IMR-90 (cell line): ENCODE measurements around the gene KCNK6. TPM values are rescaled to one million over a fixed set of nuclear protein-coding genes. Genes with fewer than 3 reads are reported as not detected.

Experiments
- ATAC-seq: fragments of 200-7000 bp; cut with Tn5 transposase; 2 replicates; pipeline ENCODE4 v1.9.1; 2020; ENCODE audit warnings: low read depth, mild to moderate bottlenecking, moderate library complexity
- BruUV-seq: library from RNA; stranded (reverse); fragments of 400-500 nt; replicated peaks from 2 replicates; lab custom pipeline; 2021; lab: Mats Ljungman, UMichigan
- CTCF ChIA-PET: fragments of 300-600 bp; formaldehyde crosslinking; extraction: SDS; loops from one replicate; lab custom pipeline; 2021; ENCODE audit warnings: antibody characterized with exemption; lab: Yijun Ruan, JAX
- POLR2A ChIA-PET: fragments of 300-600 bp; sonication (Branson Sonifier 250); formaldehyde crosslinking; loops from one replicate; lab custom pipeline; 2022; ENCODE audit warnings: antibody characterized with exemption; ENCODE audit not compliant: unreplicated experiment; lab: Charles Lee
- DNase-seq: peaks from one replicate; pipeline ENCODE4 v3.0.0; 2013
- H2AFZ ChIP-seq: replicated peaks from 2 replicates; pipeline ENCODE3; 2013; ENCODE audit warnings: low read length, mild to moderate bottlenecking; ENCODE audit not compliant: poor library complexity
- H2AK5ac ChIP-seq: 2 replicates; pipeline ENCODE4 v1.6.1; 2013; ENCODE audit warnings: low read depth, low read length, inconsistent platforms
- H2AK9ac ChIP-seq: replicated peaks from 2 replicates; pipeline ENCODE3; 2013; ENCODE audit warnings: mild to moderate bottlenecking, low read depth, low read length, moderate library complexity; ENCODE audit not compliant: poor library complexity
- H2BK120ac ChIP-seq: 2 replicates; pipeline ENCODE4 v1.6.1; 2013; ENCODE audit warnings: low read depth, low read length, inconsistent platforms
- H2BK15ac ChIP-seq: 3 replicates; pipeline ENCODE4 v1.6.1; 2013; ENCODE audit warnings: low read depth, low read length, inconsistent platforms
- H2BK20ac ChIP-seq: 2 replicates; pipeline ENCODE4 v1.6.1; 2013; ENCODE audit warnings: low read depth, mild to moderate bottlenecking, inconsistent platforms, low read length, moderate library complexity
- H2BK5ac ChIP-seq: 2 replicates; pipeline ENCODE4 v1.6.1; 2013; ENCODE audit warnings: mild to moderate bottlenecking, low read depth, low read length, inconsistent platforms; ENCODE audit not compliant: poor library complexity, severe bottlenecking
- H3K14ac ChIP-seq: replicated peaks from 2 replicates; pipeline ENCODE4 v1.6.1; 2013; ENCODE audit warnings: low read depth, low read length, inconsistent platforms
- H3K18ac ChIP-seq: 2 replicates; pipeline ENCODE4 v1.6.1; 2013; ENCODE audit warnings: low read depth, low read length, control low read depth
- H3K23ac ChIP-seq: 2 replicates; pipeline ENCODE4 v1.6.1; 2013; ENCODE audit warnings: low read depth, low read length, inconsistent platforms
- H3K27ac ChIP-seq: 2 replicates; pipeline ENCODE4 v1.5.1; 2013; ENCODE audit warnings: mild to moderate bottlenecking, control low read depth, low read length; ENCODE audit not compliant: insufficient read depth
- H3K27me3 ChIP-seq: 2 replicates; pipeline ENCODE4 v1.6.1; 2013; ENCODE audit warnings: low read length; ENCODE audit not compliant: control insufficient read depth, insufficient read depth
- H3K36me3 ChIP-seq: 2 replicates; pipeline ENCODE4 v1.6.1; 2013; ENCODE audit warnings: low read length, mixed read lengths; ENCODE audit not compliant: control insufficient read depth, insufficient read depth
- H3K4ac ChIP-seq: 2 replicates; pipeline ENCODE4 v1.6.1; 2013; ENCODE audit warnings: low read depth, low read length, inconsistent platforms
- H3K4me1 ChIP-seq: 2 replicates; pipeline ENCODE4 v1.6.1; 2013; ENCODE audit warnings: low read length, mixed read lengths; ENCODE audit not compliant: control insufficient read depth, insufficient read depth
- H3K4me2 ChIP-seq: 2 replicates; pipeline ENCODE4 v1.6.1; 2013; ENCODE audit warnings: low read depth, mild to moderate bottlenecking, control low read depth, low read length, moderate library complexity
- H3K4me3 ChIP-seq: 2 replicates; pipeline ENCODE4 v1.5.1; 2013; ENCODE audit warnings: low read depth, mild to moderate bottlenecking, control low read depth, low read length, moderate library complexity; ENCODE audit not compliant: insufficient read depth
- H3K56ac ChIP-seq: 2 replicates; pipeline ENCODE4 v1.6.1; 2013; ENCODE audit warnings: low read length, inconsistent platforms; ENCODE audit not compliant: insufficient read depth; ENCODE audit errors: extremely low read depth
- H3K79me1 ChIP-seq, 2 experiments: 2 replicates each; pipeline ENCODE4 v1.6.1; 2013; ENCODE audit warnings: low read length in 2 of 2, inconsistent platforms in 1 of 2, low read depth in 1 of 2
- H3K9ac ChIP-seq: 2 replicates; pipeline ENCODE4 v1.6.1; 2013; ENCODE audit warnings: low read depth, low read length, control low read depth
- H3K9me1 ChIP-seq: 2 replicates; pipeline ENCODE4 v1.6.1; 2013; ENCODE audit warnings: low read length, inconsistent platforms; ENCODE audit not compliant: insufficient read depth
- H3K9me3 ChIP-seq: 2 replicates; pipeline ENCODE4 v1.6.1; 2013; ENCODE audit warnings: low read length; ENCODE audit not compliant: control insufficient read depth, insufficient read depth
- H4K20me1 ChIP-seq: 2 replicates; pipeline ENCODE4 v1.6.1; 2013; ENCODE audit warnings: low read length, inconsistent platforms; ENCODE audit not compliant: insufficient read depth
- H4K5ac ChIP-seq: 2 replicates; pipeline ENCODE4 v1.6.1; 2013; ENCODE audit warnings: mild to moderate bottlenecking, low read depth, low read length, control low read depth
- H4K8ac ChIP-seq, 2 experiments: 2 replicates each; pipeline ENCODE4 v1.6.1; 2013; ENCODE audit warnings: low read depth in 2 of 2, low read length in 2 of 2, control low read depth in 1 of 2, inconsistent platforms in 1 of 2
- H4K91ac ChIP-seq: 2 replicates; pipeline ENCODE4 v1.6.1; 2013; ENCODE audit warnings: low read depth, low read length, inconsistent platforms; ENCODE audit not compliant: insufficient read depth
- BHLHE40 ChIP-seq: fragments of 150-350 bp; IDR thresholded peaks from 2 replicates; pipeline ENCODE4 v1.6.1; 2016; ENCODE audit warnings: mild to moderate bottlenecking, low read depth, low read length
- CHD1 ChIP-seq: IDR thresholded peaks from 2 replicates; pipeline ENCODE4 v1.6.1; 2012; ENCODE audit warnings: low read depth, low read length, improper control_type of control experiment
- CTCF ChIP-seq: conservative IDR thresholded peaks from 2 replicates; pipeline ENCODE4 v1.5.1; 2012; ENCODE audit warnings: mild to moderate bottlenecking, low read depth, low read length, improper control_type of control experiment
- ELK1 ChIP-seq: fragments of 150-350 bp; IDR thresholded peaks from 2 replicates; pipeline ENCODE4 v1.6.1; 2016; ENCODE audit warnings: low read depth, mild to moderate bottlenecking, low read length, moderate library complexity, borderline replicate concordance
- MXI1 ChIP-seq: IDR thresholded peaks from 2 replicates; pipeline ENCODE4 v1.6.1; 2012; ENCODE audit warnings: low read depth, mild to moderate bottlenecking, low read length, moderate library complexity, borderline replicate concordance
- POLR2A ChIP-seq: IDR thresholded peaks from 2 replicates; pipeline ENCODE4 v1.6.1; 2012; ENCODE audit warnings: mild to moderate bottlenecking, low read depth, low read length
- WGBS, 2 experiments: methylation state at CpG; one replicate each; pipeline versions ENCODE4 v1.1.5 to v1.1.7; 2013; ENCODE audit warnings: missing lambda C conversion rate in 2 of 2; ENCODE audit not compliant: insufficient read length in 1 of 2; ENCODE audit errors: extremely low coverage in 2 of 2; 5-methylcytosine and 5-hydroxymethylcytosine counted together
- dilution Hi-C: fragments of 300-500 bp; cut with HindIII; formaldehyde crosslinking; loops from one replicate; pipeline ENCODE4 v1.14.3; 2018; ENCODE audit warnings: low sequenced_read_pairs; ENCODE audit not compliant: unreplicated experiment
- in situ Hi-C: fragments of 300-500 bp; cut with MboI; formaldehyde crosslinking; loops from 3 replicates; pipeline ENCODE4 v1.14.3; 2019; ENCODE audit warnings: low sequenced_read_pairs, inconsistent platforms, mixed read lengths
- intact Hi-C: fragments of 100-400 bp; cut with micrococcal nuclease; formaldehyde crosslinking; loops from 2 replicates; pipeline ENCODE4 v1.10.0; 2022
- polyA plus RNA-seq, 3 experiments: library from polyadenylated mRNA; depleted of rRNA; stranded (reverse); fragments of >200 nt; gene quantifications; 2 replicates each; pipeline ENCODE4 v1.2.3, GENCODE V29; 2012; ENCODE audit warnings: low replicate concordance in 1 of 3
- total RNA-seq: library from RNA; depleted of rRNA; stranded (reverse); fragments of >200 nt; gene quantifications from 2 replicates; pipeline ENCODE4 v1.2.3, GENCODE V29; 2012
- TF ChIP-seq, protein P1 (sequence below): fragments of 150-350 bp; IDR thresholded peaks from 2 replicates; pipeline ENCODE4 v1.6.1; 2017; ENCODE audit warnings: mild to moderate bottlenecking, antibody characterized with exemption, low read length, low read depth

KCNK6 gene
- total and polyA plus RNA-seq, 2 of the 4 experiments (the other 2 are of a cell fraction), result 2.7 to 4.5 TPM

DNA sequence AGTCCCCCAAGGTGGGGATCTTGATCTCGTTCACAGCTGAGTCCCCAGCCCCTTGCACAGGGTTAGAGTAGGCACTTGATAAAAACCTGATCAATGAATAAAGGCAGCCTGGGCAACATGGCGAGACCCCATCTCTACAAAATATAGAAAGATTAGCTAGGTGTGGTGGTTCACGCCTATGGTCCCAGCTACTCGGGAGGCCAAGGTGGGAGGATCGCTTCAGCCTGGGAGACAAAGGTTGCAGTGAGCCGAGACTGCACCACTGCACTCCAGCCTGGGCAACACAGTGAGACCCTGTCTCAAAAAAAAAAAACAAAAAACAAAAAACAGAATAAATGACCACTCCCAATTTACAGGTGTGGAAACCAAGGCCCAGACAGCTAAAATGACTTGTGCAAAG, 8.7 kb upstream of the KCNK6 start:
- no peak overlapping the region for H2BK5ac ChIP-seq
- no peak overlapping the region for H3K4me3 ChIP-seq
- no peaks in the 10 kb centered on the region for H3K27me3 ChIP-seq
- no peak overlapping the region for H3K14ac ChIP-seq
- no peak for TF ChIP-seq BHLHE40
- TF ChIP-seq, protein P1, sequence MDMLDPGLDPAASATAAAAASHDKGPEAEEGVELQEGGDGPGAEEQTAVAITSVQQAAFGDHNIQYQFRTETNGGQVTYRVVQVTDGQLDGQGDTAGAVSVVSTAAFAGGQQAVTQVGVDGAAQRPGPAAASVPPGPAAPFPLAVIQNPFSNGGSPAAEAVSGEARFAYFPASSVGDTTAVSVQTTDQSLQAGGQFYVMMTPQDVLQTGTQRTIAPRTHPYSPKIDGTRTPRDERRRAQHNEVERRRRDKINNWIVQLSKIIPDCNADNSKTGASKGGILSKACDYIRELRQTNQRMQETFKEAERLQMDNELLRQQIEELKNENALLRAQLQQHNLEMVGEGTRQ, result no peak
- no peak for TF ChIP-seq CHD1
- TF ChIP-seq CTCF, result no peak
- no peak for TF ChIP-seq MXI1
- TF ChIP-seq ELK1, result no peak
- no peak for TF ChIP-seq POLR2A
- intact Hi-C loops, result no loop called here
- H3K56ac ChIP-seq, result no peak overlapping the region
- CTCF ChIA-PET, result interaction anchor here (0.6 kb wide), 1 partner anchor 54 kb away, joined by 4 read pairs; no protein-coding TSS in a partner anchor
- no peak overlapping the region for H3K4ac ChIP-seq
- H2BK15ac ChIP-seq, result no peak overlapping the region
- in situ Hi-C loops, result no loop called here
- POLR2A ChIA-PET, result no interaction called here
- no peaks in the 10 kb centered on the region for H3K9me1 ChIP-seq
- no peak overlapping the region for H2BK120ac ChIP-seq
- no peak overlapping the region for H4K8ac ChIP-seq
- peaks cover 20% of the 10 kb centered on the region for H3K36me3 ChIP-seq
- no peak overlapping the region for H4K5ac ChIP-seq
- no peak overlapping the region for H2AFZ ChIP-seq
- no peak overlapping the region for H3K4me2 ChIP-seq
- H3K4me1 ChIP-seq, result no peaks in the 10 kb centered on the region
- no peak overlapping the region for H3K27ac ChIP-seq
- H2BK20ac ChIP-seq, result no peak overlapping the region
- H3K9ac ChIP-seq, result no peak overlapping the region
- WGBS, 2 experiments, result no CpG with 5 or more reads among the region's 6 CpGs
- H3K9me3 ChIP-seq, result no peaks in the 10 kb centered on the region
- no peak overlapping the region for H3K23ac ChIP-seq
- H3K18ac ChIP-seq, result no peak overlapping the region
- H3K79me1 ChIP-seq, result peaks cover 13 to 49% of the 10 kb centered on the region in 2 experiments
- dilution Hi-C loops, result no loop called here
- no peak overlapping the region for H2AK9ac ChIP-seq
- no peak overlapping the region for H2AK5ac ChIP-seq
- H4K20me1 ChIP-seq, result peaks cover 4% of the 10 kb centered on the region; the same call in 1 of the 2 replicates
- ATAC-seq (no peak), DNase-seq (no peak)
- no TSS peak for BruUV-seq
- H4K91ac ChIP-seq, result no peak overlapping the region
